ENCODE measurements around the gene CHCHD6. TPM values are rescaled to one million over a fixed set of nuclear protein-coding genes. Genes with fewer than 3 reads are reported as not detected.

CHCHD6 gene
- total and polyA plus RNA-seq, 2 of the 4 experiments (the other 2 are of a cell fraction): 18.8 to 28.9 TPM

DNA sequence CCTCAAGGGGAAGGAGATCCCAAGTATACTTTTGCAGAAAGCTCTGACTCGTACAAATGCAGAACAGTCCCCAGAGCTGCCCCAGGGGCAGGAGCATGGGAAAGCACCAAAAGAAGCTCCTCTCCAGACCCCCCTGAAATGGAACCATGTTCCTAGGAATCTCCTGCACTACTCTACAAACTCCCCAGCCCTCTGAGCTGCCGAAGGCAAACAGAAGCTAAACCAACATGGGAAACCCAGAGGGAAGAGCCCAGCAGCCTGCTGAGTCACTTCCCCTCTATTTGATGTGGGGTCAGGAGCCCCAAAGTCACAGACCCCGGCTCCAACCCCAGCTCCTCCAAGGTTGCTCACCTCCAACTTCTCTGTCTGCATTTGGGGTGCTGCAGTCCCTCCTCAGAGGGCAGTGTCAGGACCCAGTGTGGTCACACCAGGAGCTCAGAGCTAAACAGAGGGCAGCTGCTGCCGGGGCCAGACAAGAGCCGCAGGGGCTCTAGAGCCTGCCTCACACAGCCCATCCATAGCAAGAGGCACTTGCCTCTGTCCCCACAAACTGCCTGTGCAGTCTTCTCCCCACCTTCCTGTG is 275.1 kb downstream of the CHCHD6 start:
- Histone ChIP-seq H2AK5ac (ENCODE audit: low read depth, low read length) (no peak overlapping the region), H3K79me1 (ENCODE audit: low read depth in 1 of 2, low read length in 2 of 2) (peaks cover 0 to 4% of the 10 kb centered on the region in 2 experiments; a peak in 1 of 4 replicates), H3K27me3 (ENCODE audit: control insufficient read depth, insufficient read depth, low read length) (no peaks in the 10 kb centered on the region; the same call in 1 of the 2 replicates), H2BK15ac (ENCODE audit: low read depth, low read length) (no peak overlapping the region), H4K20me1 (ENCODE audit: insufficient read depth, low read length) (peaks cover 4% of the 10 kb centered on the region), H2AK9ac (replicated peaks; ENCODE audit: low read depth, low read length, poor library complexity) (peak overlapping the region; percentile 4), H3K9me1 (ENCODE audit: insufficient read depth, low read length) (peaks cover 5% of the 10 kb centered on the region; the same call in 1 of the 2 replicates), H4K5ac (ENCODE audit: low read depth, low read length) (no peak overlapping the region), H3K56ac (ENCODE audit: extremely low read depth, insufficient read depth, low read length) (no peak overlapping the region), H3K4me2 (ENCODE audit: low read depth, low read length) (no peak overlapping the region), H3K36me3 (ENCODE audit: control insufficient read depth, insufficient read depth, low read length) (no peaks in the 10 kb centered on the region), H3K9me3 (ENCODE audit: control insufficient read depth, insufficient read depth, low read length) (peaks cover 6% of the 10 kb centered on the region; the same call in 1 of the 2 replicates), H3K9ac (ENCODE audit: low read depth, low read length) (no peak overlapping the region), H3K4me3 (ENCODE audit: insufficient read depth, low read depth, low read length) (no peak overlapping the region), H4K91ac (ENCODE audit: insufficient read depth, low read depth, low read length) (no peak overlapping the region), H3K18ac (ENCODE audit: low read depth, low read length) (no peak overlapping the region), H3K14ac (replicated peaks; ENCODE audit: low read depth, low read length) (no peak overlapping the region), H3K27ac (ENCODE audit: insufficient read depth, low read length) (no peak overlapping the region), H2BK5ac (ENCODE audit: low read depth, low read length, poor library complexity, severe bottlenecking) (no peak overlapping the region), H3K4ac (ENCODE audit: low read depth, low read length) (no peak overlapping the region), H3K23ac (ENCODE audit: low read depth, low read length) (no peak overlapping the region), H2BK120ac (ENCODE audit: low read depth, low read length) (no peak overlapping the region), H3K4me1 (ENCODE audit: control insufficient read depth, insufficient read depth, low read length) (no peaks in the 10 kb centered on the region), H2BK20ac (ENCODE audit: low read depth, low read length) (no peak overlapping the region), H4K8ac (ENCODE audit: low read depth in 2 of 2, low read length in 2 of 2) (no peak overlapping the region), H2AFZ (replicated peaks; ENCODE audit: low read length, poor library complexity) (peak overlapping the region; percentile 37)
- 20% methylated on average over 1 of the region's 5 CpGs; no CpG with 5 or more reads in 1 of the 2 experiments for WGBS, 2 experiments (ENCODE audit: extremely low coverage in 2 of 2, insufficient read length in 1 of 2)
- DNase-seq (no peak), ATAC-seq (ENCODE audit: low read depth) (no peak)
- BruUV-seq (replicated peaks): no TSS peak
- CTCF ChIA-PET: interaction anchor here (1.0 kb wide), 1 partner anchor 227 kb away, joined by 4 read pairs; no protein-coding TSS in a partner anchor
- TF ChIP-seq CHD1 (IDR thresholded peaks at IDR 0.05; ENCODE audit: low read depth, low read length) (no peak), MAFK (IDR thresholded peaks at IDR 0.05; ENCODE audit: low read depth, low read length) (no peak), BHLHE40 (IDR thresholded peaks at IDR 0.05; ENCODE audit: low read depth, low read length) (no peak), MAZ (IDR thresholded peaks at IDR 0.05; ENCODE audit: borderline replicate concordance, low read depth, low read length) (no peak), RFX5 (IDR thresholded peaks at IDR 0.05; ENCODE audit: low read depth, low read length) (no peak), CEBPB (IDR thresholded peaks at IDR 0.05; ENCODE audit: low read depth, low read length) (no peak), SMC3 (IDR thresholded peaks at IDR 0.05; ENCODE audit: low read depth, low read length) (no peak), MXI1 (IDR thresholded peaks at IDR 0.05; ENCODE audit: borderline replicate concordance, low read depth, low read length) (no peak), FOS (IDR thresholded peaks at IDR 0.05; ENCODE audit: low read depth, low read length) (no peak), NFE2L2 (IDR thresholded peaks at IDR 0.05; ENCODE audit: low read depth, low read length) (no peak), RAD21 (IDR thresholded peaks at IDR 0.05; ENCODE audit: low read length) (no peak)
- TF ChIP-seq, protein P1, sequence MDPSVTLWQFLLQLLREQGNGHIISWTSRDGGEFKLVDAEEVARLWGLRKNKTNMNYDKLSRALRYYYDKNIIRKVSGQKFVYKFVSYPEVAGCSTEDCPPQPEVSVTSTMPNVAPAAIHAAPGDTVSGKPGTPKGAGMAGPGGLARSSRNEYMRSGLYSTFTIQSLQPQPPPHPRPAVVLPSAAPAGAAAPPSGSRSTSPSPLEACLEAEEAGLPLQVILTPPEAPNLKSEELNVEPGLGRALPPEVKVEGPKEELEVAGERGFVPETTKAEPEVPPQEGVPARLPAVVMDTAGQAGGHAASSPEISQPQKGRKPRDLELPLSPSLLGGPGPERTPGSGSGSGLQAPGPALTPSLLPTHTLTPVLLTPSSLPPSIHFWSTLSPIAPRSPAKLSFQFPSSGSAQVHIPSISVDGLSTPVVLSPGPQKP (IDR thresholded peaks at IDR 0.05; ENCODE audit: borderline replicate concordance, low read depth, low read length): no peak
- intact Hi-C loops (cut with micrococcal nuclease): no loop called here
- in situ Hi-C loops (cut with MboI; ENCODE audit: low sequenced_read_pairs): no loop called here
- POLR2A ChIA-PET (ENCODE audit: unreplicated experiment): no interaction called here
- dilution Hi-C loops (cut with HindIII; ENCODE audit: low sequenced_read_pairs, unreplicated experiment): no loop called here

Data from IMR-90 (cell line).